SK-N-SH treated with all-trans-retinoic acid at 6 μM for 48 hours (cell line): Measurements from ENCODE around the gene AGAP1.

Experiments used
- ATAC-seq: fragments of 200-7000 bp; cut with Tn5 transposase; 3 replicates; pipeline ENCODE4 v1.9.1; 2020; ENCODE audit warnings: mild to moderate bottlenecking, moderate library complexity
- ARNTL ChIP-seq: fragments of 450-650 bp; formaldehyde crosslinking; IDR thresholded peaks from 2 replicates; pipeline ENCODE4 v1.5.0; 2020; ENCODE audit warnings: low read depth, mild to moderate bottlenecking, moderate library complexity, borderline replicate concordance
- CSRNP3 ChIP-seq: fragments of 250-450 bp; sonication (Bioruptor Pico); IDR thresholded peaks from 2 replicates; pipeline ENCODE4 v1.5.1; 2021; ENCODE audit warnings: mild to moderate bottlenecking, moderate library complexity
- ESRRG ChIP-seq: fragments of 250-450 bp; sonication (Bioruptor Pico); IDR thresholded peaks from 2 replicates; pipeline ENCODE4 v1.6.1; 2021; ENCODE audit warnings: mild to moderate bottlenecking
- GLIS3 ChIP-seq: fragments of 250-450 bp; sonication (Bioruptor Pico); IDR thresholded peaks from 2 replicates; pipeline ENCODE4 v1.5.0; 2020; ENCODE audit warnings: mild to moderate bottlenecking, moderate library complexity
- ISL1 ChIP-seq: fragments of 250-450 bp; sonication (Bioruptor Pico); IDR thresholded peaks from 2 replicates; pipeline ENCODE4 v2.1.2; 2022; ENCODE audit warnings: mild to moderate bottlenecking, moderate library complexity
- OSR1 ChIP-seq: fragments of 250-450 bp; sonication (Bioruptor Pico); IDR thresholded peaks from 2 replicates; pipeline ENCODE4 v1.8.0; 2022; ENCODE audit warnings: moderate library complexity, mild to moderate bottlenecking, inconsistent platforms
- PPARA ChIP-seq: fragments of 250-450 bp; sonication (Bioruptor Pico); IDR thresholded peaks from 2 replicates; pipeline ENCODE4 v1.5.0; 2020; ENCODE audit warnings: mild to moderate bottlenecking, borderline replicate concordance
- RARB ChIP-seq: fragments of 250-450 bp; sonication (Bioruptor Pico); IDR thresholded peaks from 2 replicates; pipeline ENCODE4 v1.8.0; 2021; ENCODE audit warnings: mild to moderate bottlenecking, moderate library complexity
- TCF4 ChIP-seq: fragments of 250-450 bp; sonication (Bioruptor Pico); IDR thresholded peaks from 2 replicates; pipeline ENCODE4 v1.8.0; 2021; ENCODE audit warnings: mild to moderate bottlenecking, moderate library complexity, borderline replicate concordance
- ZC3H10 ChIP-seq: fragments of 250-450 bp; sonication (Bioruptor Pico); IDR thresholded peaks from 2 replicates; pipeline ENCODE4 v1.5.1; 2021; ENCODE audit warnings: mild to moderate bottlenecking, moderate library complexity
- ZFP3 ChIP-seq: fragments of 250-450 bp; sonication (Bioruptor Pico); IDR thresholded peaks from 2 replicates; pipeline ENCODE4 v1.5.0; 2020; ENCODE audit warnings: mild to moderate bottlenecking, moderate library complexity
- ZNF565 ChIP-seq: fragments of 450-650 bp; formaldehyde crosslinking; conservative IDR thresholded peaks from 2 replicates; pipeline ENCODE4 v1.5.0; 2020; ENCODE audit warnings: low read depth, mild to moderate bottlenecking, moderate library complexity
- ZNF70 ChIP-seq: fragments of 450-650 bp; formaldehyde crosslinking; IDR thresholded peaks from 2 replicates; pipeline ENCODE4 v1.5.0; 2020; ENCODE audit warnings: mild to moderate bottlenecking, moderate library complexity
- ZNF8 ChIP-seq: fragments of 450-650 bp; formaldehyde crosslinking; IDR thresholded peaks from 2 replicates; pipeline ENCODE4 v1.5.0; 2020; ENCODE audit warnings: mild to moderate bottlenecking, moderate library complexity
- TF ChIP-seq, protein P1 (sequence below): fragments of 250-450 bp; sonication (Bioruptor Pico); IDR thresholded peaks from 2 replicates; pipeline ENCODE4 v1.5.1; 2020; ENCODE audit warnings: low read depth, mild to moderate bottlenecking, moderate library complexity
- TF ChIP-seq, protein P2 (sequence below): fragments of 250-450 bp; sonication (Bioruptor Pico); IDR thresholded peaks from 2 replicates; pipeline ENCODE4 v1.8.0; 2021; ENCODE audit warnings: low read depth, mild to moderate bottlenecking, moderate library complexity, borderline replicate concordance
- TF ChIP-seq, protein P3 (sequence below): fragments of 250-450 bp; sonication (Bioruptor Pico); IDR thresholded peaks from 2 replicates; pipeline ENCODE4 v1.8.0; 2020; ENCODE audit warnings: mild to moderate bottlenecking, moderate library complexity, borderline replicate concordance

AGAP1 gene

DNA sequence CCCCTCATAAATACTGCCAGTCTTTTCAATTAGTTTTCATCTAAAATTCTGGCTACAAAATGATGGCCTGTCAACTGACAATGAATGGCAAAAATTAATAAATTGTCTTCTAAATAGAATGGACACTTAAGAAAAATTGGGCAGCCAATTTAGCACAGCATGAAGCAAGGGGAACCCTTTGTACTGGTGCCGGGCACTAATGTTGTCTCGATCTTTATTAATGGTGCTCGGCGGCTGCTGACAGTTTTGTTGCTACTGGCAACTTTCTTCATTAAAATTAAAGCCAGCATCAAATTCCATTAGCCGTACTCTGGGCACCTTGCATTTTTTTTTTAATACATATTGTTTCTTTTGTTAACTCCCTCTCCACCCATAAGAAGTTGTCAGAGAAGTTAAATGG, 365.0 kb downstream of the AGAP1 start (continued):
- TF ChIP-seq, protein P1, sequence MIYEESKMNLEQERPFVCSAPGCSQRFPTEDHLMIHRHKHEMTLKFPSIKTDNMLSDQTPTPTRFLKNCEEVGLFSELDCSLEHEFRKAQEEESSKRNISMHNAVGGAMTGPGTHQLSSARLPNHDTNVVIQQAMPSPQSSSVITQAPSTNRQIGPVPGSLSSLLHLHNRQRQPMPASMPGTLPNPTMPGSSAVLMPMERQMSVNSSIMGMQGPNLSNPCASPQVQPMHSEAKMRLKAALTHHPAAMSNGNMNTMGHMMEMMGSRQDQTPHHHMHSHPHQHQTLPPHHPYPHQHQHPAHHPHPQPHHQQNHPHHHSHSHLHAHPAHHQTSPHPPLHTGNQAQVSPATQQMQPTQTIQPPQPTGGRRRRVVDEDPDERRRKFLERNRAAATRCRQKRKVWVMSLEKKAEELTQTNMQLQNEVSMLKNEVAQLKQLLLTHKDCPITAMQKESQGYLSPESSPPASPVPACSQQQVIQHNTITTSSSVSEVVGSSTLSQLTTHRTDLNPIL (CRISPR knock-in tag): no peak
- no peak for TF ChIP-seq ZC3H10
- no peak for TF ChIP-seq ESRRG (CRISPR knock-in tag)
- TF ChIP-seq, protein P2, sequence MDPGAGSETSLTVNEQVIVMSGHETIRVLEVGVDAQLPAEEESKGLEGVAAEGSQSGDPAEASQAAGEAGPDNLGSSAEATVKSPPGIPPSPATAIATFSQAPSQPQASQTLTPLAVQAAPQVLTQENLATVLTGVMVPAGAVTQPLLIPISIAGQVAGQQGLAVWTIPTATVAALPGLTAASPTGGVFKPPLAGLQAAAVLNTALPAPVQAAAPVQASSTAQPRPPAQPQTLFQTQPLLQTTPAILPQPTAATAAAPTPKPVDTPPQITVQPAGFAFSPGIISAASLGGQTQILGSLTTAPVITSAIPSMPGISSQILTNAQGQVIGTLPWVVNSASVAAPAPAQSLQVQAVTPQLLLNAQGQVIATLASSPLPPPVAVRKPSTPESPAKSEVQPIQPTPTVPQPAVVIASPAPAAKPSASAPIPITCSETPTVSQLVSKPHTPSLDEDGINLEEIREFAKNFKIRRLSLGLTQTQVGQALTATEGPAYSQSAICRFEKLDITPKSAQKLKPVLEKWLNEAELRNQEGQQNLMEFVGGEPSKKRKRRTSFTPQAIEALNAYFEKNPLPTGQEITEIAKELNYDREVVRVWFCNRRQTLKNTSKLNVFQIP (CRISPR knock-in tag): no peak
- TF ChIP-seq ZFP3 (CRISPR knock-in tag): no peak

DNA sequence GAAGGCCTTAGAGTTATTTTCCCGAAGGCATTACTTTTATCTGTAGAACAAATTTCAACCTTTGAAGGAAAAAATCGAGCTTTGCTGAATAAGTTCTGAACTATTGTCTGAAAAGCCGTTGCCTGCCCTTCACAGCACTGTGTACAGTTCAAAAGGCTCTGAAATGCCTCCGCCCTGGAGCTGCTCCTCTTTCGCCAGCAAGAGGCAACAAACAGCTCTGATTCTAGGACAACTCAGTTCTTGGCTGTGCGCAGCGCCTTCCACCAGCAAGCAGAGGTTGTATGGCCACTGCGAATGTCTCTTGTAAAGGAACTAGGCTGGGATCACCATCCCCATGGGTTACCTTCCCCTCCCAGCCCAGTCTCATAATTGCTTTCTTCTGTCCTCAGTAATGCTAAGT, 365.8 kb downstream of the AGAP1 start:
- TF ChIP-seq RARB (CRISPR knock-in tag): no peak
- TF ChIP-seq ISL1: no peak
- no peak for TF ChIP-seq ZNF8
- TF ChIP-seq GLIS3: no peak
- TF ChIP-seq TCF4 (CRISPR knock-in tag): no peak
- TF ChIP-seq, protein P1 (CRISPR knock-in tag): no peak
- TF ChIP-seq ZNF70 (CRISPR knock-in tag): no peak
- TF ChIP-seq, protein P2 (CRISPR knock-in tag): no peak
- no peak for TF ChIP-seq OSR1 (CRISPR knock-in tag)

GRCh38 chr2:235860111-235860510, 366.3 kb downstream of the AGAP1 start:
- no peak for ATAC-seq
- TF ChIP-seq ESRRG (CRISPR knock-in tag): no peak

More for the DNA sequence above, 365.8 kb downstream of the AGAP1 start:
- no peak for ATAC-seq

- no peak for TF ChIP-seq ZNF565 (CRISPR knock-in tag)
- TF ChIP-seq CSRNP3 (CRISPR knock-in tag): no peak
- TF ChIP-seq, protein P2 (CRISPR knock-in tag): no peak
- TF ChIP-seq ZNF70 (CRISPR knock-in tag): no peak
- TF ChIP-seq OSR1 (CRISPR knock-in tag): no peak
- TF ChIP-seq TCF4 (CRISPR knock-in tag): no peak
- TF ChIP-seq ZFP3 (CRISPR knock-in tag): no peak
- ATAC-seq: no peak
Measured at GRCh38 chr2:235860871-235861270, 367.0 kb downstream of the AGAP1 start.

GRCh38 chr2:235861383-235861782, 367.5 kb downstream of the AGAP1 start:
- TF ChIP-seq ZNF565 (CRISPR knock-in tag): no peak
- TF ChIP-seq, all 23 proteins: peak for 0
- no peak for ATAC-seq

DNA sequence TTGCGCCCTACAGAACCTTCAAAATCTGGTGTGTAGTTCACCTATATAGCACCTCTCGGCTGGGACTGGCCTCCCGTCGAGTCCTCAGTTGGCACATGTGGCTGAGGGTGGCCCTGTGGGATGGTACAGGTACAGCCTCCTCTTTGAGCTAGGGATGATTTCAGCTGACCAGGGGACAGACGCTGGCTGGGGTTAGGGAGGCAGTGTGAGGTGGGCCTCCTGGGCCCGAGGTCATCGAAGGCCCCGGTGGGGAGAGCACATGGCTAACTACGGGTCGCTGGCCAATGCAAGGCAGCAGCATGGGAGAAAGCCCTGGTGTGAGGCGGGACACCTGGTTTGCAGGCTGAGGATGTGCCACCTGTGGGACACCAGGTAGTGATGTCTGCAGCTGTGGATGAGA, 369.6 kb downstream of the AGAP1 start:
- no peak for ATAC-seq
- TF ChIP-seq, protein P3, sequence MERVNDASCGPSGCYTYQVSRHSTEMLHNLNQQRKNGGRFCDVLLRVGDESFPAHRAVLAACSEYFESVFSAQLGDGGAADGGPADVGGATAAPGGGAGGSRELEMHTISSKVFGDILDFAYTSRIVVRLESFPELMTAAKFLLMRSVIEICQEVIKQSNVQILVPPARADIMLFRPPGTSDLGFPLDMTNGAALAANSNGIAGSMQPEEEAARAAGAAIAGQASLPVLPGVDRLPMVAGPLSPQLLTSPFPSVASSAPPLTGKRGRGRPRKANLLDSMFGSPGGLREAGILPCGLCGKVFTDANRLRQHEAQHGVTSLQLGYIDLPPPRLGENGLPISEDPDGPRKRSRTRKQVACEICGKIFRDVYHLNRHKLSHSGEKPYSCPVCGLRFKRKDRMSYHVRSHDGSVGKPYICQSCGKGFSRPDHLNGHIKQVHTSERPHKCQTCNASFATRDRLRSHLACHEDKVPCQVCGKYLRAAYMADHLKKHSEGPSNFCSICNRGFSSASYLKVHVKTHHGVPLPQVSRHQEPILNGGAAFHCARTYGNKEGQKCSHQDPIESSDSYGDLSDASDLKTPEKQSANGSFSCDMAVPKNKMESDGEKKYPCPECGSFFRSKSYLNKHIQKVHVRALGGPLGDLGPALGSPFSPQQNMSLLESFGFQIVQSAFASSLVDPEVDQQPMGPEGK: no peak
- no peak for TF ChIP-seq GLIS3
- no peak for TF ChIP-seq ARNTL (CRISPR knock-in tag)
- no peak for TF ChIP-seq RARB (CRISPR knock-in tag)
- no peak for TF ChIP-seq PPARA (CRISPR knock-in tag)
- no peak for TF ChIP-seq ZNF565 (CRISPR knock-in tag)
- TF ChIP-seq, protein P1 (CRISPR knock-in tag): no peak
- no peak for TF ChIP-seq ESRRG (CRISPR knock-in tag)
- TF ChIP-seq CSRNP3 (CRISPR knock-in tag): no peak
